ENCODE data around the gene MAGEB17. TPM values are rescaled to one million over a fixed set of nuclear protein-coding genes. Genes with fewer than 3 reads are reported as not detected.

MAGEB17 gene
- polyA plus RNA-seq, 2 of the 4 experiments (the other 2 are of a cell fraction): not detected

GRCh38 chrX:16162391-16162790 is 4.9 kb upstream of the MAGEB17 start:
- no peak overlapping the region for H3K27ac ChIP-seq
- ATAC-seq (no peak), FAIRE-seq (no peak), DNase-seq (ENCODE audit: low read depth in 1 of 2, low spot score in 1 of 2) (no peak)
- 76% methylated on average over 4 of the region's 5 CpGs for WGBS (ENCODE audit: missing lambda C conversion rate)
- H3K4me3 ChIP-seq: no peak overlapping the region
- no peaks in the 10 kb centered on the region for H3K9me3 ChIP-seq
- POLR2A ChIA-PET: no interaction called here
- H3K4me1 ChIP-seq: peaks cover 9% of the 10 kb centered on the region
- H3K4me2 ChIP-seq: no peak overlapping the region
- TF ChIP-seq HES2 (IDR thresholded peaks at IDR 0.05) (no peak), EP300 (IDR thresholded peaks at IDR 0.05) (no peak), RCOR1 (IDR thresholded peaks at IDR 0.05; ENCODE audit: low read depth, low read length) (no peak), CTCF (IDR thresholded peaks at IDR 0.05) (no peak), TP53 (CRISPR knock-in tag; IDR thresholded peaks at IDR 0.05) (no peak), HOXA7 (CRISPR knock-in tag; IDR thresholded peaks at IDR 0.05) (no peak), KDM1A (IDR thresholded peaks at IDR 0.05; ENCODE audit: low read depth) (no peak), USF2 (IDR thresholded peaks at IDR 0.05) (no peak), CEBPB (IDR thresholded peaks at IDR 0.05) (no peak), PHF8 (IDR thresholded peaks at IDR 0.05; ENCODE audit: borderline replicate concordance, low read depth) (no peak)
- CTCF ChIA-PET: no interaction called here

GRCh38 chrX:16164748-16165147 is 2.5 kb upstream of the MAGEB17 start:
- WGBS (ENCODE audit: missing lambda C conversion rate): 25% methylated on average over 1 of the region's 3 CpGs
- H3K9me3 ChIP-seq: no peaks in the 10 kb centered on the region
- H3K4me3 ChIP-seq: no peak overlapping the region
- CTCF ChIA-PET: interaction anchor here (1.1 kb wide), 1 partner anchor 22 kb away, joined by 5 read pairs; no protein-coding TSS in a partner anchor
- POLR2A ChIA-PET: no interaction called here
- TF ChIP-seq GATA3 (IDR thresholded peaks at IDR 0.05; ENCODE audit: borderline replicate concordance) (no peak), FOSB (CRISPR knock-in tag; IDR thresholded peaks at IDR 0.05) (no peak), RARB (CRISPR knock-in tag; IDR thresholded peaks at IDR 0.05) (no peak), HOXB5 (CRISPR knock-in tag; IDR thresholded peaks at IDR 0.05) (no peak), FOSL2 (IDR thresholded peaks at IDR 0.05) (no peak), FOSL2 (CRISPR knock-in tag; IDR thresholded peaks at IDR 0.05) (no peak), CBX8 (IDR thresholded peaks at IDR 0.05) (no peak), RCOR1 (IDR thresholded peaks at IDR 0.05; ENCODE audit: low read depth, low read length) (no peak), JUN (IDR thresholded peaks at IDR 0.05) (no peak), CBX2 (IDR thresholded peaks at IDR 0.05; ENCODE audit: borderline replicate concordance, low read depth) (no peak), ATOH8 (CRISPR knock-in tag; IDR thresholded peaks at IDR 0.05; ENCODE audit: low read depth) (no peak), NPAS2 (CRISPR knock-in tag; IDR thresholded peaks at IDR 0.05; ENCODE audit: borderline replicate concordance) (no peak), REST (IDR thresholded peaks at IDR 0.05) (no peak), NFE2L2 (conservative IDR thresholded peaks at IDR 0.05; ENCODE audit: low read length) (no peak), MAX (IDR thresholded peaks at IDR 0.05) (no peak), HMGXB4 (CRISPR knock-in tag; IDR thresholded peaks at IDR 0.05; ENCODE audit: borderline replicate concordance) (no peak)
- no peak overlapping the region for H3K27ac ChIP-seq
- FAIRE-seq (no peak), ATAC-seq (no peak), DNase-seq (ENCODE audit: low read depth in 1 of 2, low spot score in 1 of 2) (no peak)
- peaks cover 9% of the 10 kb centered on the region for H3K4me1 ChIP-seq
- no peak overlapping the region for H3K4me2 ChIP-seq

Data from A549 (cell line).